ENCODE data around the gene CCNJ. TPM values are rescaled to one million over a fixed set of nuclear protein-coding genes. Genes with fewer than 3 reads are reported as not detected.
"Not testable (repeated sequence)": the region's sequence is repeated elsewhere in the genome, so short reads cannot be mapped to it uniquely, and the experiment has no call there.

CCNJ gene
- total and polyA plus RNA-seq, 4 donors = 0.75 to 6.5 (median 3.9) TPM

DNA sequence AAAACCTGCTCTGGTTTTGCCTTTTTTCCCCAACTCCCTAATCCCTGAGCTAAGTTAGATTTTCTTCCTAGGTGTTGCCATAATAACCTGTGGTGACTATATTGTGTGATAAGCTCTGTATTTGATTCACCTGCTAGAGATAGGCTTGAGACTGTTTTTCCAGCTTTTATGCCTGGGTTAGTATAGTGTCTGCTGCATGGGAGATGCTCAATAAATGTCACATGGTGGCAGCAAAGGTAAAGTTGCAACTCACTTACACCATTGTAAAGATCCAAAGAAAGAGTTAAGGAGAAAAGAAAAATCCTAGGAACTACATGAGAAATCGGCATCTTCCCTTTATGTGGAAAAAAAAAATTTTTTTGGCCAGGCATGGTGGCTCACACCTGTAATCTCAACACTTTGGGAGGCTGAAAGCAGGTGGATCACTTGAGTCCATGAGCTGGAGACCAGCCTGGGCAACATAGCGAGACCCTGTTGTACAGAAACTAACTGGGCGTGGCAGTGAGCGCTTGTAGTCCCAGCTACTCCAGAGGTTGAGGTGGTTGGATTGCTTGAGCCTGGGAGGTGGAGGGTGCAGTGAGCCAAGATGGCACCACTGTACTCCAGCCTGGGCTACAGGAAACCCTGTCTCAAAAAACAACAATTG lies 3.7 kb downstream of the CCNJ start:
- DNase-seq (no peak), ATAC-seq (ENCODE audit: low FRiP score) (no peak)
- WGBS, 2 donors = 94 to 98% methylated on average over 4 of the region's 4 CpGs
- Histone ChIP-seq H3K4me1 (ENCODE audit: control insufficient read depth in 1 of 2, insufficient read depth in 2 of 2, low read length in 2 of 2) (peaks cover 0 to 2% of the 10 kb centered on the region in 2 donors), H3K4me3 (ENCODE audit: low read length in 2 of 2) (no peak overlapping the region), H3K27ac (ENCODE audit: low read depth in 1 of 2, low read length in 2 of 2) (no peak overlapping the region), H3K36me3 (ENCODE audit: control insufficient read depth in 1 of 2, insufficient read depth in 2 of 2, low read length in 1 of 2) (no peaks in the 10 kb centered on the region), H3K9me3 (ENCODE audit: control insufficient read depth, low read length) (no peaks in the 10 kb centered on the region), H3K27me3 (ENCODE audit: control insufficient read depth in 1 of 2, insufficient read depth in 2 of 2, low read length in 1 of 2) (no peaks in the 10 kb centered on the region)
- intact Hi-C loops (cut with DNase I) = no loop called here

DNA sequence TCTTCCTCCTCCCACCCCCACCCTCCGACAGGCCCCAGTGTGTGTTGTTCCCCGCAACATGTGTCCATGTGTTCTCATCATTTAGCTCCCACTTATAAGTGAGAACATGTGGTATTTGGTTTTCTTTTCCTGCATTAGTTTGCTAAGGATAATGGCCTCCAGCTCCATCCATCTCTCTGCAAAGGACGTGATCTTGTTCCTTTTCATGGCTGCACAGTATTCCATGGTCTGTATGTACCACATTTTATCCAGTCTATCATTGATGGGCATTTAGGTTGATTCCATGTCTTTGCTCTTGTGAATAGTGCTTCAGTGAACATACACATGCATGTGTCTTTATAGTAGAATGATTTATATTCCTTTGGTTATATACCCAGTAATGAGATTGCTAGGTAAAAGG lies 4.5 kb downstream of the CCNJ start:
- ATAC-seq (ENCODE audit: low FRiP score); intact Hi-C loops (cut with DNase I); H3K27ac ChIP-seq (ENCODE audit: low read depth in 1 of 2, low read length in 2 of 2); H3K36me3 ChIP-seq (ENCODE audit: control insufficient read depth in 1 of 2, insufficient read depth in 2 of 2, low read length in 1 of 2); H3K27me3 ChIP-seq (ENCODE audit: control insufficient read depth in 1 of 2, insufficient read depth in 2 of 2, low read length in 1 of 2); DNase-seq; H3K4me1 ChIP-seq (ENCODE audit: control insufficient read depth in 1 of 2, insufficient read depth in 2 of 2, low read length in 2 of 2); H3K4me3 ChIP-seq (ENCODE audit: low read length in 2 of 2); H3K9me3 ChIP-seq (ENCODE audit: control insufficient read depth, low read length): not testable (repeated sequence)
- WGBS, 2 donors = 92 to 96% methylated on average over 3 of the region's 3 CpGs

DNA sequence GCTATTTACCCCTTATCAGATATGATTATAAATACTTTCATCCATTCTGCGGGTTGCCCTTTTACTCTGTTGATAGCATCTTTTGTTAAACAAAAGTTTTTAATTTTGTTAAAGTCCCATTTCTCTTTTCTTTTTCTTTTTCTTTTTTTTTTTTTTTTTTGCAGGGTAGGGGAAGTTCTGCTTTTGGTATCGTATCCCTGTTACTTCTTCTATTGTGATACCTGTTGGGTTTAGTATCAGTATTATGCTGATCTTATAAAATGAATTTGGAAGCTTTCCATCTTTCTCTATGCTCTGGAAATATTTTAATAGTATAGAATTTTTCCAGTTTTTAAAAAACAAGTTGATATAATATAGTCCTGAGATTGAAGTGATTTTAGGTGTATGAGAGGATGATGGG lies 6.0 kb downstream of the CCNJ start:
- Histone ChIP-seq H3K4me1 (ENCODE audit: control insufficient read depth in 1 of 2, insufficient read depth in 2 of 2, low read length in 2 of 2) (peaks cover 0 to 2% of the 10 kb centered on the region in 2 donors), H3K27ac (ENCODE audit: low read depth in 1 of 2, low read length in 2 of 2) (no peak overlapping the region), H3K27me3 (ENCODE audit: control insufficient read depth in 1 of 2, insufficient read depth in 2 of 2, low read length in 1 of 2) (no peaks in the 10 kb centered on the region), H3K9me3 (ENCODE audit: control insufficient read depth, low read length) (no peaks in the 10 kb centered on the region), H3K4me3 (ENCODE audit: low read length in 2 of 2) (no peak overlapping the region), H3K36me3 (ENCODE audit: control insufficient read depth in 1 of 2, insufficient read depth in 2 of 2, low read length in 1 of 2) (no peaks in the 10 kb centered on the region)
- DNase-seq = no peak
- ATAC-seq (ENCODE audit: low FRiP score) = no peak
- intact Hi-C loops (cut with DNase I) = no loop called here
- 89 to 94% methylated on average over 2 of the region's 2 CpGs for WGBS, 2 donors

DNA sequence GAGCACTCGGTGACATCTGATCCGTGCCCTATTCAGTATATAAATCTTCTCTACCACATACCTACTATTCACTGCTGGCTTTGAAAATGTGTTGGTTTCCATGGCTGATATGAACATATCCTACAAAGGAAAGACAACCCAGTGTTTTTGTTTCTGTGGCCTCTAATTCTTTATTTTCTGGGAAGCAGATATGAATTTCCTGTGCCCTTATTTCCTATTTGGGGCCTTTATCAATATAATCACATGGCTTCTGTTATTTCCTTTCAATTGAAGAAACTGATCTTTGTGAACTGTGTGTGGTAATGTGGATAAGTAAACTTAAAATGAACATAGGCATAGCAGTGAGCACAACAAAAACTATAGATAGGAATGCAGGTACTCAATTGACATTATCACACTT lies 10.6 kb downstream of the CCNJ start:
- no peak for ATAC-seq (ENCODE audit: low FRiP score)
- Histone ChIP-seq H3K9me3 (ENCODE audit: control insufficient read depth, low read length) (no peaks in the 10 kb centered on the region), H3K4me1 (ENCODE audit: control insufficient read depth in 1 of 2, insufficient read depth in 2 of 2, low read length in 2 of 2) (no peaks in the 10 kb centered on the region), H3K27ac (ENCODE audit: low read depth in 1 of 2, low read length in 2 of 2) (no peak overlapping the region), H3K36me3 (ENCODE audit: control insufficient read depth in 1 of 2, insufficient read depth in 2 of 2, low read length in 1 of 2) (peaks cover 0 to 4% of the 10 kb centered on the region in 2 donors), H3K27me3 (ENCODE audit: control insufficient read depth in 1 of 2, insufficient read depth in 2 of 2, low read length in 1 of 2) (no peaks in the 10 kb centered on the region), H3K4me3 (ENCODE audit: low read length in 2 of 2) (no peak overlapping the region)
- WGBS, 2 donors = 93 to 98% methylated on average over 2 of the region's 2 CpGs
- intact Hi-C loops (cut with DNase I) = no loop called here
- DNase-seq = no peak

DNA sequence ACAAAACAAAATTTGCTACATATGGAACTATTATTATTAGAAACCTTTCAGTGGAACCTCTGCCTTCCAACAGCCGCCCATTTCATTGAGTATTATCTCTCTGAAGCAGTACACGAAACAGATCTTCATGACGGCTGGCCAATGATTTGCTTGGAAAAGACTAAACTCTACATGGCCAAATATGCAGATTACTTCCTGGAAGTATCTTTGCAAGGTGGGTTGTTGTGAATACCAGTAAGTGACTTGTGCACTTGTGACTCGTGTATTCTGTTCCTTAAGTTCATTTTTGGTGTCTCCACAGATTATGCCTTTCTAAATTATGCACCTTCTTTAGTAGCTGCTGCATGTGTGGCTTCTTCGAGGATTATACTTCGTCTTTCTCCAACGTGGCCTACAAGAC lies 13.4 kb downstream of the CCNJ start:
- Histone ChIP-seq H3K4me1 (ENCODE audit: control insufficient read depth in 1 of 2, insufficient read depth in 2 of 2, low read length in 2 of 2) (no peaks in the 10 kb centered on the region), H3K9me3 (ENCODE audit: control insufficient read depth, low read length) (no peaks in the 10 kb centered on the region), H3K36me3 (ENCODE audit: control insufficient read depth in 1 of 2, insufficient read depth in 2 of 2, low read length in 1 of 2) (peaks cover 0 to 4% of the 10 kb centered on the region in 2 donors), H3K4me3 (ENCODE audit: low read length in 2 of 2) (no peak overlapping the region), H3K27ac (ENCODE audit: low read depth in 1 of 2, low read length in 2 of 2) (no peak overlapping the region), H3K27me3 (ENCODE audit: control insufficient read depth in 1 of 2, insufficient read depth in 2 of 2, low read length in 1 of 2) (no peaks in the 10 kb centered on the region)
- DNase-seq (no peak), ATAC-seq (ENCODE audit: low FRiP score) (no peak)
- intact Hi-C loops (cut with DNase I) = no loop called here
- WGBS, 2 donors = 90 to 91% methylated on average over 7 of the region's 7 CpGs

DNA sequence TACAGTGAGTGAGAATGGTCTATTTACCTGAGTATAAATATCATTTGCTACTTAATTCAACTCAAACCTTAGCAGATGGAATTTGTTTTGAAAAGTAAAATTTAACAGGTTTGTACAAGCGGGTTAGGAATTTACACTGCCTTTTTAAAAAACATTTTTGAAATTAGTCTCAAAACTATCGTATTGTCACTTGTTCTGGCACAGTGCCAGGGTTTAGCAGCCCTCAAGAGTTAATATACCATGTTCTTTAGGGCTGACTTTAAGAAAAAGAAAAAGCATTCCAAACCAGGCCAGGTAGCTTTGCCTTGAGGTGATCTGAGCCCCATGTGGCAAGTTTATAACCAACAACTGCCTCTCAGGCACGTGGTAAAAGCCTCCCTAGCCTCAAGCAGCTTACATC lies 17.8 kb downstream of the CCNJ start:
- no peaks in the 10 kb centered on the region for H3K9me3 ChIP-seq (ENCODE audit: control insufficient read depth, low read length)
- H3K27ac ChIP-seq (ENCODE audit: low read depth in 1 of 2, low read length in 2 of 2) = no peak overlapping the region
- no peak for DNase-seq
- H3K36me3 ChIP-seq (ENCODE audit: control insufficient read depth in 1 of 2, insufficient read depth in 2 of 2, low read length in 1 of 2) = peaks cover 0 to 4% of the 10 kb centered on the region in 2 donors
- no peak overlapping the region for H3K4me3 ChIP-seq (ENCODE audit: low read length in 2 of 2)
- WGBS, 2 donors = 93 to 94% methylated on average over 3 of the region's 3 CpGs
- H3K27me3 ChIP-seq (ENCODE audit: control insufficient read depth in 1 of 2, insufficient read depth in 2 of 2, low read length in 1 of 2) = no peaks in the 10 kb centered on the region
- intact Hi-C loops (cut with DNase I) = no loop called here
- H3K4me1 ChIP-seq (ENCODE audit: control insufficient read depth in 1 of 2, insufficient read depth in 2 of 2, low read length in 2 of 2) = no peaks in the 10 kb centered on the region
- no peak for ATAC-seq (ENCODE audit: low FRiP score)

DNA sequence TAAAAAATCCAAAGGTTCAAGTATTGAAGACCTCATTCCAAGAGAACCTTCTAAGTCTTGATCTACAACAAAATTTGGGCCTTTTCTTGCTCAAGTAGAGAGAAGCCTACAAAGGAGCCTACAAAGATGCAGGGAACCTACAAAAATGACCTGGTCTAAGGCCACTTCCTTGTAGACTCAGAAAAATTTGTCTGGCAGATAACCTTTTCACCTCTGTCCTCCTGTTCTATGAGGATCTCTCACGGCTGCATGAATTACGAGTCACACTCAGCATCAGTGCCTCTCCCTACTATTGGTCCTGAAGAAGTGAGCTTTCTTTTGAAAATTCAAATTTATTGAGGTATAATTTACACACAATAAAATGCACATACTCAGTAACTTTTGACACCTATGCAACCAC lies 29.3 kb downstream of the CCNJ start:
- 86 to 93% methylated on average over 2 of the region's 2 CpGs for WGBS, 2 donors
- H3K4me3 ChIP-seq (ENCODE audit: low read length in 2 of 2) = no peak overlapping the region
- no peak for ATAC-seq (ENCODE audit: low FRiP score)

DNA sequence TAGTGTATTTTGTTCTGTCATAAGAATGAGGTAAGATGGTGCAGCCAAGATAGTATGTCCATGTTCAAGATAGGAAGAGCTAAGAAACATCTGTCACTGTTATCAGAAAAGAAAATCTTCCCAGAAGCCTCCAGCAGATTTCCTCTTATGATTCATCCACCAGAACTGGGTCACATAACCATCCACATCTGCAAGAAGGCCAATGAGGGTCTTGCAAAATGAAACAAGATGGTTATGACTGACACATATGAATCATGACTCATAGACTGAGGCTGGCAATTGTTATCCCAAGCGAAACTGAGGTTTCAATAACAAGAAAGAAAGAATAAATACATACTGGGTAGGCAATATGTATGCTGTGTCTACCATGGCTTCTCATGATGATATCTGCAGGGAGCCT lies 30.3 kb downstream of the CCNJ start:
- H3K36me3 ChIP-seq (ENCODE audit: control insufficient read depth in 1 of 2, insufficient read depth in 2 of 2, low read length in 1 of 2) = no peaks in the 10 kb centered on the region
- H3K27me3 ChIP-seq (ENCODE audit: control insufficient read depth in 1 of 2, insufficient read depth in 2 of 2, low read length in 1 of 2) = no peaks in the 10 kb centered on the region
- no peaks in the 10 kb centered on the region for H3K4me1 ChIP-seq (ENCODE audit: control insufficient read depth in 1 of 2, insufficient read depth in 2 of 2, low read length in 2 of 2)
- H3K27ac ChIP-seq (ENCODE audit: low read depth in 1 of 2, low read length in 2 of 2) = no peak overlapping the region
- no peak for DNase-seq
- no peaks in the 10 kb centered on the region for H3K9me3 ChIP-seq (ENCODE audit: control insufficient read depth, low read length)
- no peak for ATAC-seq (ENCODE audit: low FRiP score)
- no peak overlapping the region for H3K4me3 ChIP-seq (ENCODE audit: low read length in 2 of 2)
- intact Hi-C loops (cut with DNase I) = no loop called here
- 87 to 97% methylated on average over 1 of the region's 1 CpG for WGBS, 2 donors

More for the DNA sequence above, 29.3 kb downstream of the CCNJ start:
- intact Hi-C loops (cut with DNase I) = no loop called here
- Histone ChIP-seq H3K36me3 (ENCODE audit: control insufficient read depth in 1 of 2, insufficient read depth in 2 of 2, low read length in 1 of 2) (no peaks in the 10 kb centered on the region), H3K4me1 (ENCODE audit: control insufficient read depth in 1 of 2, insufficient read depth in 2 of 2, low read length in 2 of 2) (no peaks in the 10 kb centered on the region), H3K9me3 (ENCODE audit: control insufficient read depth, low read length) (no peaks in the 10 kb centered on the region), H3K27ac (ENCODE audit: low read depth in 1 of 2, low read length in 2 of 2) (no peak overlapping the region), H3K27me3 (ENCODE audit: control insufficient read depth in 1 of 2, insufficient read depth in 2 of 2, low read length in 1 of 2) (no peaks in the 10 kb centered on the region)
- DNase-seq = no peak

DNA sequence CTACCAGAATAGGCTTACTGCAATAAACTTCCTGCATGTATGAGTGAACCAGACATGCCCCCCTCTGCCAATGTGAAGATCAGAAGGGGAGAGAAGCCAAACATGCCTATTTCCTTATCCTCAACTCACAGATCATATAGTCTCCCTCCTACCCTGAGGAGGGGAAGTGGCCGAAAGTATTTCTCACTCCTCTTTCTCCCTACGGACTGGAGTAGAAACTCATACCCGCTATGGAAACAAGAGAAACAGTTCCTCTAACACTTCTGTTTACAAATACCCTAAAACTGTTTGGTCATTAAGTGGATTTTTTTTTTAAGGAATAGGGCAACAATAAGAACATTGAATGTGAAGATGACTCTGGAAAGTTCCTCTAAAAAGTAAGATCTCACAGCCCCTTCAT lies 31.4 kb downstream of the CCNJ start:
- no peaks in the 10 kb centered on the region for H3K27me3 ChIP-seq (ENCODE audit: control insufficient read depth in 1 of 2, insufficient read depth in 2 of 2, low read length in 1 of 2)
- no peaks in the 10 kb centered on the region for H3K9me3 ChIP-seq (ENCODE audit: control insufficient read depth, low read length)
- WGBS, 2 donors = 92 to 93% methylated on average over 3 of the region's 3 CpGs
- ATAC-seq (ENCODE audit: low FRiP score) (no peak), DNase-seq (no peak)
- H3K36me3 ChIP-seq (ENCODE audit: control insufficient read depth in 1 of 2, insufficient read depth in 2 of 2, low read length in 1 of 2) = no peaks in the 10 kb centered on the region
- H3K4me3 ChIP-seq (ENCODE audit: low read length in 2 of 2) = no peak overlapping the region
- intact Hi-C loops (cut with DNase I) = no loop called here
- no peak overlapping the region for H3K27ac ChIP-seq (ENCODE audit: low read depth in 1 of 2, low read length in 2 of 2)
- no peaks in the 10 kb centered on the region for H3K4me1 ChIP-seq (ENCODE audit: control insufficient read depth in 1 of 2, insufficient read depth in 2 of 2, low read length in 2 of 2)
